OCI-LY7 (cell line): Measurements from ENCODE around the gene F11. TPM values are rescaled to one million over a fixed set of nuclear protein-coding genes. Genes with fewer than 3 reads are reported as not detected.

ENCODE experiments used
- BruUV-seq: library from RNA; stranded (reverse); fragments of 400-500 nt; replicated peaks from 2 replicates; lab custom pipeline; 2021; lab: Mats Ljungman, UMichigan
- CTCF ChIA-PET: fragments of 300-600 bp; sonication (Branson Sonifier 250); formaldehyde crosslinking; loops from one replicate; lab custom pipeline; 2022; ENCODE audit warnings: antibody characterized with exemption; ENCODE audit not compliant: unreplicated experiment; lab: Charles Lee
- POLR2A ChIA-PET: fragments of 300-600 bp; sonication (Branson Sonifier 250); formaldehyde crosslinking; loops from one replicate; lab custom pipeline; 2022; ENCODE audit warnings: antibody characterized with exemption; lab: Charles Lee
- DNase-seq: peaks from one replicate; pipeline ENCODE4 v3.0.0-alpha.2; 2015; ENCODE audit warnings: low spot score
- H2AFZ ChIP-seq: fragments of 200-600 bp; sonication (generic), shearing (Covaris generic); 2 replicates; pipeline ENCODE4 v1.6.1; 2014; ENCODE audit warnings: mild to moderate bottlenecking, antibody characterized with exemption, low read length, moderate library complexity
- H3K27ac ChIP-seq: fragments of 200-600 bp; sonication (generic); 2 replicates; pipeline ENCODE4 v1.5.1; 2014; ENCODE audit warnings: mixed run types, low read depth, mild to moderate bottlenecking, moderate library complexity, low read length, inconsistent platforms; ENCODE audit not compliant: poor library complexity, severe bottlenecking
- H3K36me3 ChIP-seq: fragments of 200-600 bp; sonication (generic); 2 replicates; pipeline ENCODE4 v1.6.1; 2014; ENCODE audit warnings: mild to moderate bottlenecking, antibody characterized with exemption, low read length, moderate library complexity, mixed read lengths; ENCODE audit not compliant: insufficient read depth
- H3K4me1 ChIP-seq: fragments of 200-600 bp; sonication (generic); 2 replicates; pipeline ENCODE4 v1.5.1; 2014; ENCODE audit warnings: mild to moderate bottlenecking, low read length; ENCODE audit not compliant: insufficient read depth, poor library complexity, severe bottlenecking
- H3K4me2 ChIP-seq: fragments of 200-600 bp; sonication (generic); 2 replicates; pipeline ENCODE4 v1.6.1; 2014; ENCODE audit warnings: mild to moderate bottlenecking, low read length
- H3K4me3 ChIP-seq: fragments of 200-600 bp; sonication (generic); 2 replicates; pipeline ENCODE4 v1.5.1; 2014; ENCODE audit warnings: mild to moderate bottlenecking, low read depth, low read length; ENCODE audit not compliant: poor library complexity, severe bottlenecking
- H3K79me2 ChIP-seq: fragments of 200-600 bp; sonication (generic); 2 replicates; pipeline ENCODE4 v1.6.1; 2016; ENCODE audit warnings: low read depth, mild to moderate bottlenecking, low read length, moderate library complexity, mixed read lengths; ENCODE audit not compliant: insufficient read depth
- H3K9me2 ChIP-seq: fragments of 200-600 bp; sonication (generic); 2 replicates; pipeline ENCODE4 v1.6.1; 2016; ENCODE audit warnings: mild to moderate bottlenecking, low read length, mixed read lengths; ENCODE audit not compliant: insufficient read depth
- H3K9me3 ChIP-seq: fragments of 200-600 bp; sonication (generic); 2 replicates; pipeline ENCODE4 v1.6.1; 2014; ENCODE audit warnings: mild to moderate bottlenecking, mixed run types, low read length, mixed read lengths
- H4K20me1 ChIP-seq: fragments of 200-600 bp; sonication (generic); 2 replicates; pipeline ENCODE4 v1.6.1; 2014; ENCODE audit warnings: mild to moderate bottlenecking, antibody characterized with exemption, low read length, moderate library complexity, mixed read lengths; ENCODE audit not compliant: insufficient read depth
- CTCF ChIP-seq: fragments of 200-600 bp; sonication (generic); conservative IDR thresholded peaks from 2 replicates; pipeline ENCODE4 v1.5.1; 2014; ENCODE audit warnings: mild to moderate bottlenecking, antibody characterized with exemption, low read length, moderate library complexity, mixed read lengths
- EZH2phosphoT487 ChIP-seq: fragments of 200-600 bp; sonication (generic); IDR thresholded peaks from 2 replicates; pipeline ENCODE4 v1.6.1; 2018; ENCODE audit warnings: low read depth, borderline replicate concordance, mild to moderate bottlenecking, mixed run types, antibody characterized with exemption, low read length, moderate library complexity, mixed read lengths
- intact Hi-C: fragments of 100-400 bp; cut with micrococcal nuclease; formaldehyde crosslinking; loops from one replicate; pipeline ENCODE4 v1.10.0; 2022; ENCODE audit not compliant: unreplicated experiment
- total RNA-seq, 2 experiments: library from RNA; depleted of rRNA in 1 of 2; stranded (reverse); fragments of >200 nt in 1 of 2; shearing (Covaris generic) in 1 of 2; gene quantifications; 2 replicates each; pipeline ENCODE4 v1.2.3, GENCODE V29; 2014 to 2022

The F11 gene
- total RNA-seq, 2 experiments from 2014 or later: not detected

GRCh38 chr4:186217733-186218293 is 48.2 kb upstream of the F11 start:
- H3K4me1 ChIP-seq: no peaks in the 10 kb centered on the region
- no peaks in the 10 kb centered on the region for H3K79me2 ChIP-seq
- H2AFZ ChIP-seq: no peak overlapping the region
- TF ChIP-seq CTCF (no peak), EZH2phosphoT487 (no peak)
- intact Hi-C loops: no loop called here
- DNase-seq: no peak
- no peaks in the 10 kb centered on the region for H3K9me2 ChIP-seq
- H3K4me3 ChIP-seq: no peak overlapping the region
- no peak overlapping the region for H3K4me2 ChIP-seq
- H3K9me3 ChIP-seq: no peaks in the 10 kb centered on the region
- CTCF ChIA-PET: no interaction called here
- H3K27ac ChIP-seq: no peak overlapping the region
- POLR2A ChIA-PET: interaction anchor here (1.1 kb wide), 1 partner anchor 26 kb away, joined by 3 read pairs; no protein-coding TSS in a partner anchor
- BruUV-seq: no TSS peak
- no peaks in the 10 kb centered on the region for H3K36me3 ChIP-seq
- H4K20me1 ChIP-seq: no peaks in the 10 kb centered on the region

GRCh38 chr4:186221624-186222023 is 44.4 kb upstream of the F11 start:
- intact Hi-C loops: no loop called here
- 0 out of 2 replicates have a peak, but pooled peaks cover 6% of the 10 kb centered on the region for H3K9me3 ChIP-seq

More at GRCh38 chr4:186221624-186222023, 44.4 kb upstream of the F11 start:
- Histone ChIP-seq H2AFZ (no peak overlapping the region), H3K36me3 (no peaks in the 10 kb centered on the region), H3K27ac (no peak overlapping the region), H3K4me1 (no peaks in the 10 kb centered on the region), H3K79me2 (no peaks in the 10 kb centered on the region), H3K4me2 (no peak overlapping the region), H3K4me3 (no peak overlapping the region), H3K9me2 (no peaks in the 10 kb centered on the region), H4K20me1 (no peaks in the 10 kb centered on the region)
- BruUV-seq: no TSS peak
- no peak for TF ChIP-seq CTCF
- TF ChIP-seq EZH2phosphoT487: no peak
- ChIA-PET CTCF (no interaction called here), POLR2A (interaction anchor here (0.5 to 0.6 kb wide), 2 partner anchors 643 to 1940 kb away, joined by 3 read pairs; no protein-coding TSS in a partner anchor)
- no peak for DNase-seq
